ENCODE measurements around the gene MIB2. TPM values are rescaled to one million over a fixed set of nuclear protein-coding genes. Genes with fewer than 3 reads are reported as not detected.

MIB2 gene
- total and polyA plus RNA-seq, 9 donors, result 1.8 to 110 (median 79.5) TPM

- TF ChIP-seq CTCF (IDR thresholded peaks at IDR 0.05), result no peak
- intact Hi-C loops (cut with DNase I), result no loop called here
- no peaks in the 10 kb centered on the region for H3K36me3 ChIP-seq
- no peak overlapping the region for H3K27ac ChIP-seq
- no peaks in the 10 kb centered on the region for H3K9me3 ChIP-seq
- no peak overlapping the region for H3K4me3 ChIP-seq
- 12 to 19% (median 14%) methylated on average over 13 to 14 of the region's 16 CpGs for WGBS, 3 donors
- peaks cover 10% of the 10 kb centered on the region for H3K4me1 ChIP-seq (ENCODE audit: insufficient read depth)
- DNase-seq, result no peak
- peaks cover 8% of the 10 kb centered on the region for H3K27me3 ChIP-seq
These were observed 17.9 kb upstream of the MIB2 start for GRCh38 chr1:1597275-1597930.

GRCh38 chr1:1598051-1598719, 17.1 kb upstream of the MIB2 start:
- Histone ChIP-seq H3K27ac (no peak overlapping the region), H3K27me3 (peaks cover 8% of the 10 kb centered on the region), H3K4me1 (ENCODE audit: insufficient read depth) (peaks cover 10% of the 10 kb centered on the region), H3K4me3 (no peak overlapping the region), H3K9me3 (no peaks in the 10 kb centered on the region), H3K36me3 (no peaks in the 10 kb centered on the region)
- intact Hi-C loops (cut with DNase I), result no loop called here
- TF ChIP-seq EP300 (IDR thresholded peaks at IDR 0.05) (no peak), POLR2A (IDR thresholded peaks at IDR 0.05) (no peak), CTCF (IDR thresholded peaks at IDR 0.05) (no peak)
- no peak for DNase-seq
- WGBS, 3 donors, result 78 to 89% (median 84%) methylated on average over 23 to 28 of the region's 28 CpGs

GRCh38 chr1:1598720-1599029, 16.6 kb upstream of the MIB2 start:
- intact Hi-C loops (cut with DNase I), result no loop called here
- H3K27me3 ChIP-seq, result peaks cover 8% of the 10 kb centered on the region

More at GRCh38 chr1:1598720-1599029, 16.6 kb upstream of the MIB2 start:
- Histone ChIP-seq H3K36me3 (no peaks in the 10 kb centered on the region), H3K4me3 (no peak overlapping the region), H3K9me3 (no peaks in the 10 kb centered on the region), H3K4me1 (ENCODE audit: insufficient read depth) (peaks cover 10% of the 10 kb centered on the region), H3K27ac (no peak overlapping the region)
- 80 to 93% (median 87%) methylated on average over 13 of the region's 13 CpGs for WGBS, 3 donors
- TF ChIP-seq EP300 (IDR thresholded peaks at IDR 0.05) (no peak), CTCF (IDR thresholded peaks at IDR 0.05) (no peak), POLR2A (IDR thresholded peaks at IDR 0.05) (no peak)
- DNase-seq, result no peak

Data from ovary (tissue), 9 donors.